Colon (tissue), 2 donors: ENCODE measurements around the gene HIVEP2.

Source experiments
- FAIRE-seq: peaks from 2 replicates; lab custom pipeline; 2012; peaks lifted over from hg19 to GRCh38; lab: Jason Lieb, UNC
- donor health status: control.
- donor health status: control.

The HIVEP2 gene

GRCh38 chr6:142819603-142820337, 125.2 kb downstream of the HIVEP2 start:
- FAIRE-seq, result no peak

- no peak for FAIRE-seq
Measured at GRCh38 chr6:142816486-142816885, 128.5 kb downstream of the HIVEP2 start.

- no peak for FAIRE-seq
Measured at GRCh38 chr6:142816031-142816430, 128.9 kb downstream of the HIVEP2 start.

- no peak for FAIRE-seq
Measured at GRCh38 chr6:142811923-142812322, 133.1 kb downstream of the HIVEP2 start.

GRCh38 chr6:142810952-142811514, 133.9 kb downstream of the HIVEP2 start:
- no peak for FAIRE-seq

GRCh38 chr6:142809947-142810346, 135.0 kb downstream of the HIVEP2 start:
- no peak for FAIRE-seq

GRCh38 chr6:142808405-142809061, 136.4 kb downstream of the HIVEP2 start:
- no peak for FAIRE-seq

- FAIRE-seq, result no peak
Measured at GRCh38 chr6:142805042-142805441, 139.9 kb downstream of the HIVEP2 start.

- no peak for FAIRE-seq
Measured at GRCh38 chr6:142804490-142804889, 140.5 kb downstream of the HIVEP2 start.

- FAIRE-seq, result no peak
Measured at GRCh38 chr6:142803495-142804058, 141.4 kb downstream of the HIVEP2 start.

- FAIRE-seq, result no peak
Measured at GRCh38 chr6:142803032-142803431, 141.9 kb downstream of the HIVEP2 start.

GRCh38 chr6:142802124-142802523, 142.9 kb downstream of the HIVEP2 start:
- no peak for FAIRE-seq

GRCh38 chr6:142800240-142800639, 144.7 kb downstream of the HIVEP2 start:
- no peak for FAIRE-seq

GRCh38 chr6:142799639-142800038, 145.3 kb downstream of the HIVEP2 start:
- FAIRE-seq, result no peak

GRCh38 chr6:142797159-142797558, 147.8 kb downstream of the HIVEP2 start:
- FAIRE-seq, result peak; percentile 43

- FAIRE-seq, result no peak
Measured at GRCh38 chr6:142796571-142796970, 148.4 kb downstream of the HIVEP2 start.

GRCh38 chr6:142796024-142796423, 149.0 kb downstream of the HIVEP2 start:
- FAIRE-seq, result no peak

GRCh38 chr6:142794424-142794823, 150.6 kb downstream of the HIVEP2 start:
- FAIRE-seq, result no peak

GRCh38 chr6:142790257-142790656, 154.7 kb downstream of the HIVEP2 start:
- no peak for FAIRE-seq

GRCh38 chr6:142787422-142787821, 157.6 kb downstream of the HIVEP2 start:
- FAIRE-seq, result no peak

- no peak for FAIRE-seq
Measured at GRCh38 chr6:142786476-142786875, 158.5 kb downstream of the HIVEP2 start.

- FAIRE-seq, result no peak
Measured at GRCh38 chr6:142784344-142784743, 160.6 kb downstream of the HIVEP2 start.

GRCh38 chr6:142783499-142783898, 161.5 kb downstream of the HIVEP2 start:
- no peak for FAIRE-seq
